Upper lobe of left lung (tissue), 4 donors: Measurements from ENCODE around the gene NOTCH3.

ENCODE experiments used
- EP300 ChIP-seq, 4 donors: sonication (generic); formaldehyde crosslinking; IDR thresholded peaks; one replicate each; pipeline ENCODE4 v1.5.1; 2017; ENCODE audit warnings: antibody characterized with exemption in 4 of 4, control low read depth in 2 of 4
- POLR2A ChIP-seq, 4 donors: fragments of 450-650 bp; IDR thresholded peaks; one replicate each; pipeline ENCODE4 v1.5.1; 2016 to 2017; ENCODE audit warnings: antibody characterized with exemption in 4 of 4, mild to moderate bottlenecking in 2 of 4
- TF ChIP-seq, protein P1 (sequence below), 6 experiments: fragments of 450-650 bp in 4 of 6; fragments of 200-600 bp in 2 of 6; sonication (generic) in 2 of 6; IDR thresholded peaks; one replicate each; pipeline ENCODE4 v1.5.1; 2016 to 2019; ENCODE audit warnings: antibody characterized with exemption in 6 of 6

DNA sequence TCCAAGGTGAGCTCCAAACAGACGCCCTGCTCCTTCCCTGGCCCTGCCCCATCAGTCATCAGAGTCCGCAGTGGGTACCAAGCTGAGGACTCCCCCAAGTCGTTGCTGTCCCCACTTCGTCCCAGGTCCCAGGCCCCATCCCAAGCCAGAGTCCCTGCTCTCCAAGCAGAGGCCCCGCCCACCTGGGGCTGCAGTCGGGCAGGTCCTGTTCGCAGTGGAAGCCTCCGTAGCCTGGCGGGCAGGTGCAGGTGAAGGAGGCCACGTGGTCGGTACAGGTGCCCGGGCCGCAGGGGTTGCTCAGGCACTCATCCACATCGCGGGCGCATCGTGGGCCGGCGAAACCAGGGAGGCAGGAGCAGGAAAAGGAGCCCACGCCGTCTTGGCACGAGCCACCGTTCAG, 19.4 kb downstream of the NOTCH3 start:
- TF ChIP-seq, protein P1, sequence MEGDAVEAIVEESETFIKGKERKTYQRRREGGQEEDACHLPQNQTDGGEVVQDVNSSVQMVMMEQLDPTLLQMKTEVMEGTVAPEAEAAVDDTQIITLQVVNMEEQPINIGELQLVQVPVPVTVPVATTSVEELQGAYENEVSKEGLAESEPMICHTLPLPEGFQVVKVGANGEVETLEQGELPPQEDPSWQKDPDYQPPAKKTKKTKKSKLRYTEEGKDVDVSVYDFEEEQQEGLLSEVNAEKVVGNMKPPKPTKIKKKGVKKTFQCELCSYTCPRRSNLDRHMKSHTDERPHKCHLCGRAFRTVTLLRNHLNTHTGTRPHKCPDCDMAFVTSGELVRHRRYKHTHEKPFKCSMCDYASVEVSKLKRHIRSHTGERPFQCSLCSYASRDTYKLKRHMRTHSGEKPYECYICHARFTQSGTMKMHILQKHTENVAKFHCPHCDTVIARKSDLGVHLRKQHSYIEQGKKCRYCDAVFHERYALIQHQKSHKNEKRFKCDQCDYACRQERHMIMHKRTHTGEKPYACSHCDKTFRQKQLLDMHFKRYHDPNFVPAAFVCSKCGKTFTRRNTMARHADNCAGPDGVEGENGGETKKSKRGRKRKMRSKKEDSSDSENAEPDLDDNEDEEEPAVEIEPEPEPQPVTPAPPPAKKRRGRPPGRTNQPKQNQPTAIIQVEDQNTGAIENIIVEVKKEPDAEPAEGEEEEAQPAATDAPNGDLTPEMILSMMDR (IDR thresholded peaks at IDR 0.05) = no peak
- no peak for TF ChIP-seq EP300 (IDR thresholded peaks at IDR 0.05)
- TF ChIP-seq POLR2A (IDR thresholded peaks at IDR 0.05) = no peak
